Skeletal muscle satellite cell (primary cell): ENCODE results near the gene PTPN23. TPM values are rescaled to one million over a fixed set of nuclear protein-coding genes. Genes with fewer than 3 reads are reported as not detected.

Experiments used
- H3K27me3 ChIP-seq: 2 replicates; pipeline ENCODE4 v1.7.0; 2013; ENCODE audit warnings: low read length; ENCODE audit not compliant: control insufficient read depth, insufficient read depth
- H3K36me3 ChIP-seq: 2 replicates; pipeline ENCODE4 v1.7.0; 2013; ENCODE audit warnings: mild to moderate bottlenecking, control low read depth, low read length; ENCODE audit not compliant: insufficient read depth
- H3K4me1 ChIP-seq: 2 replicates; pipeline ENCODE4 v1.7.0; 2013; ENCODE audit warnings: low read length; ENCODE audit not compliant: control insufficient read depth, insufficient read depth
- H3K4me2 ChIP-seq: 2 replicates; pipeline ENCODE4 v1.7.0; 2013; ENCODE audit warnings: mild to moderate bottlenecking, low read length
- H3K4me3 ChIP-seq: 2 replicates; pipeline ENCODE4 v1.7.0; 2013; ENCODE audit warnings: low read length
- H3K9ac ChIP-seq: 2 replicates; pipeline ENCODE4 v1.7.0; 2013; ENCODE audit warnings: mild to moderate bottlenecking, low read depth, low read length, moderate library complexity
- H3K9me3 ChIP-seq: replicated peaks from 2 replicates; pipeline ENCODE4 v1.7.0; 2013; ENCODE audit warnings: mild to moderate bottlenecking, control low read depth, low read length
- total RNA-seq: library from RNA; depleted of rRNA; stranded (reverse); fragments of >200 nt; gene quantifications from 2 replicates; pipeline ENCODE4 v1.2.3, GENCODE V29; 2012; rRNA removed

Gene PTPN23, protein sequence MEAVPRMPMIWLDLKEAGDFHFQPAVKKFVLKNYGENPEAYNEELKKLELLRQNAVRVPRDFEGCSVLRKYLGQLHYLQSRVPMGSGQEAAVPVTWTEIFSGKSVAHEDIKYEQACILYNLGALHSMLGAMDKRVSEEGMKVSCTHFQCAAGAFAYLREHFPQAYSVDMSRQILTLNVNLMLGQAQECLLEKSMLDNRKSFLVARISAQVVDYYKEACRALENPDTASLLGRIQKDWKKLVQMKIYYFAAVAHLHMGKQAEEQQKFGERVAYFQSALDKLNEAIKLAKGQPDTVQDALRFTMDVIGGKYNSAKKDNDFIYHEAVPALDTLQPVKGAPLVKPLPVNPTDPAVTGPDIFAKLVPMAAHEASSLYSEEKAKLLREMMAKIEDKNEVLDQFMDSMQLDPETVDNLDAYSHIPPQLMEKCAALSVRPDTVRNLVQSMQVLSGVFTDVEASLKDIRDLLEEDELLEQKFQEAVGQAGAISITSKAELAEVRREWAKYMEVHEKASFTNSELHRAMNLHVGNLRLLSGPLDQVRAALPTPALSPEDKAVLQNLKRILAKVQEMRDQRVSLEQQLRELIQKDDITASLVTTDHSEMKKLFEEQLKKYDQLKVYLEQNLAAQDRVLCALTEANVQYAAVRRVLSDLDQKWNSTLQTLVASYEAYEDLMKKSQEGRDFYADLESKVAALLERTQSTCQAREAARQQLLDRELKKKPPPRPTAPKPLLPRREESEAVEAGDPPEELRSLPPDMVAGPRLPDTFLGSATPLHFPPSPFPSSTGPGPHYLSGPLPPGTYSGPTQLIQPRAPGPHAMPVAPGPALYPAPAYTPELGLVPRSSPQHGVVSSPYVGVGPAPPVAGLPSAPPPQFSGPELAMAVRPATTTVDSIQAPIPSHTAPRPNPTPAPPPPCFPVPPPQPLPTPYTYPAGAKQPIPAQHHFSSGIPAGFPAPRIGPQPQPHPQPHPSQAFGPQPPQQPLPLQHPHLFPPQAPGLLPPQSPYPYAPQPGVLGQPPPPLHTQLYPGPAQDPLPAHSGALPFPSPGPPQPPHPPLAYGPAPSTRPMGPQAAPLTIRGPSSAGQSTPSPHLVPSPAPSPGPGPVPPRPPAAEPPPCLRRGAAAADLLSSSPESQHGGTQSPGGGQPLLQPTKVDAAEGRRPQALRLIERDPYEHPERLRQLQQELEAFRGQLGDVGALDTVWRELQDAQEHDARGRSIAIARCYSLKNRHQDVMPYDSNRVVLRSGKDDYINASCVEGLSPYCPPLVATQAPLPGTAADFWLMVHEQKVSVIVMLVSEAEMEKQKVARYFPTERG (N-terminal part only)
- total RNA-seq, result 40.0 and 50.7 TPM in 2 replicates

DNA sequence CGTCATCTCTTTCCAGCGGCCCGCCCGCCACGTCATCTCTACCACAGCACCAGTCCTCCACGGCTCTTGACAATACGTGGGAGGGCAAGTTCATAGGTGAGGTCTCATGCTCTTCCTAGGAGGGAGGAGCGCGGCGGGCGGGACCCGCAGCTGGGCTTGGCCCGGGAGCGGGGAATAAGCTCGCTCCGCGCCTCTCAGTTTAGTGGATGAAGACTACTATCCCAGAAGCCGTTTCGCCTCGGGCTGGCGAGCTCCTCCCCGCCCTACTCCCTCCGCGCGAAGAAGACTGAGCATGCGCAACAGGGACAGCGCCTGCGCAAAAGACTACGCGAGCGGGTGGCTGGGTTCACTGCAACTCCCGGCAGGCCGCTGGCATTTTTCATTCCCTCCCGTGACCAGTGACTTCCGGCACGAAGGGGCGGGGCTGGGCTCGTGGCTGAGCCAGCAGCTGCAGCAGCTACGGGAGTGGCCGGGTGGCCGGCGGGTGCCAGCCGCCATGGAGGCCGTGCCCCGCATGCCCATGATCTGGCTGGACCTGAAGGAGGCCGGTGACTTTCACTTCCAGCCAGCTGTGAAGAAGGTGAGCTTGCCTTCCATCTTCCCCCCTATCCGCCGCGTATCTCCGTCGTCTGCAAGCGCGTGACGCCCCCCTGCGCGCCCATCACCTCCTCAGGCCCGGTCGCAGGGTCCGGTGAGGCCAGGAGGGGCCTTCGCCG lies at the start of gene PTPN23:
Gene PTPN23, plus strand, starts transcription at position 421 of the 716 bp plus-strand sequence. Its CDS starts 76 bp downstream, at position 497.
- Histone ChIP-seq H3K27me3 (no peaks in the 10 kb centered on the region), H3K9me3 (no peaks in the 10 kb centered on the region), H3K9ac (peak within 1 kb of the TSS; percentile 97)

DNA sequence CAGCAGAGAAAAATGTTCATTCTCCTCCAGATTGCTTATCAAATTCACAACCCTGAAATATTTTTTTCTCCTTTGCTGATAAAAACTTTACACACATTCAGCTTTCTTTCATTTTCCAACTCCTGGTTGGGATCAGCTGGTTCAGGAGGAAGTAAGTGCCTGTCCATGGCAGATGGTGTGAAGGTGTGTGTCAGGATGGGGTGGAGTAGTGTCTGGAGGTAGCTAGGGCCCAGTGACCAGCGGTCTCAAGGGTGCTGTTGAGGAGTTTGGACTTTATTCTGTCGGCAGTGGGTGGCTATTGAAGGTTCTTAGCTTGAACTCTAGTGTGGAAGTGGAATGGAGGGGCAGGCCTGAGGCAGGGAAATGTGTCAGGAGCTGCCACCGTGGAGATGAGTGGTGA lies 46.9 kb upstream of the PTPN23 start:
- Histone ChIP-seq H3K36me3 (peaks cover 69% of the 10 kb centered on the region), H3K27me3 (no peaks in the 10 kb centered on the region), H3K9me3 (no peaks in the 10 kb centered on the region), H3K4me1 (no peaks in the 10 kb centered on the region), H3K4me2 (no peak overlapping the region), H3K9ac (no peak overlapping the region), H3K4me3 (no peak overlapping the region)

More for the DNA sequence above, at the start of gene PTPN23:
- Histone ChIP-seq H3K4me2 (peak within 1 kb of the TSS; percentile 98), H3K4me3 (peak within 1 kb of the TSS; percentile 85), H3K4me1 (peaks cover 15% of the 10 kb centered on the region), H3K36me3 (peaks cover 8% of the 10 kb centered on the region)

DNA sequence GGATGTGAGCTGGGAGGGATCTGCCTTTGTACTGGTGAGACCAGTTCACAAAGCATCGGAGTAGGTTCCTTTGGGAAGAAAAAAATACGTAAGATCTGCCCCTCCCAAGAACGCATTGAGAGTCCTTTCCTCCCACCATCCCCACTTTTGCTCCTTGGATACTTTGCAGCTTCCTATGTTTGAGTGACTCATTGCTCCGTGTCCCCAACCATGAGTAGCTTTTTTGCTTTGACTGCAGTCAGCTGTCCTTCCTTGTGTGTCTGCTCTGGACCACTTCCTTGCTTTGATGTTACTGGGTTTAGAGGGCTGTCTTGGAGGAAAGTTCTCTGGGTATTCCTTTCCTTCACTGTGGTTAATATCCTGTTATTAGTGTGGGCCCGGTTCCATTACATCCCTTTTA lies 43.2 kb upstream of the PTPN23 start:
- Histone ChIP-seq H3K9ac (no peak overlapping the region), H3K36me3 (peaks cover 63% of the 10 kb centered on the region), H3K4me3 (no peak overlapping the region), H3K27me3 (no peaks in the 10 kb centered on the region), H3K4me2 (no peak overlapping the region), H3K4me1 (no peaks in the 10 kb centered on the region), H3K9me3 (no peaks in the 10 kb centered on the region)

DNA sequence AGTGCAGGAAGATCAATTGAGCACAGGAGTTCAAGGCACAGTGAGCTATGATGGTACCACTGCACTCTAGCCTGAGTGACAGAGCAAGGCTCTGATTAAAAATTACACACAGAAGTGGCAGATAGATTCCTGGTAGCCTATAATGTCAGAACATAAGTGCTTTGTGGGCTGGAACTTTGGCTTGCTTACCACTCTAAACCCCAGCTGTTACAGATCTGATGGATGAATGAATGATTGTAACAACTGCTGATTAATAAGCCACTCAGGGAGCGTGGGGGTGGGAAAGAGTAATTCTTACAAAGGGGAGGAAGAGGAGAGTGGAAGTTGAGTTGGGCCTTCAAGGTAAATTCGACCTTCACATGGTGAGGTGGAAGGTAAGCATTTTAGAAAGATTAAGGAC lies 40.9 kb upstream of the PTPN23 start:
- Histone ChIP-seq H3K9ac (no peak overlapping the region), H3K4me3 (no peak overlapping the region), H3K4me1 (no peaks in the 10 kb centered on the region), H3K4me2 (no peak overlapping the region), H3K9me3 (no peaks in the 10 kb centered on the region), H3K36me3 (peaks cover 62% of the 10 kb centered on the region), H3K27me3 (no peaks in the 10 kb centered on the region)

DNA sequence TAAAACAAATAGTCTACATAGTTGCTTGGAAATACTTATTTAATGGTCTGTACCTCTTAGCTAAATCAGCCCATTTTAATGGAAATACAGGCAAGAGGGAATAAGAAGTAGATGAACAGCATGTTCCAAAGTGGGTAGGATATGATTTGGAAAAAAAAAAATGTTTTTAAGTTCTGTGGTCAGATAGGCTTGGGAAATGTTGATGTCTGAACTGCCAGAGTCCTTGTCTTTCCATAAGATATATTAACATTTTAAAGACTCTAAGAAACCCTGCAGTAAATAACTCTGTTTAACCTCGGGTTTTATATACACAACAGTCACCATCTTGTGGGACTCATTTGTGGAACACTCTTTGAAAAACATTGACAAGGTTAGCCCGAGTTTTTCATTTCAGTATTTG lies 40.0 kb upstream of the PTPN23 start:
- Histone ChIP-seq H3K9ac (no peak overlapping the region), H3K4me3 (no peak overlapping the region), H3K4me2 (no peak overlapping the region), H3K27me3 (no peaks in the 10 kb centered on the region), H3K9me3 (no peaks in the 10 kb centered on the region), H3K4me1 (no peaks in the 10 kb centered on the region), H3K36me3 (peaks cover 59% of the 10 kb centered on the region)

DNA sequence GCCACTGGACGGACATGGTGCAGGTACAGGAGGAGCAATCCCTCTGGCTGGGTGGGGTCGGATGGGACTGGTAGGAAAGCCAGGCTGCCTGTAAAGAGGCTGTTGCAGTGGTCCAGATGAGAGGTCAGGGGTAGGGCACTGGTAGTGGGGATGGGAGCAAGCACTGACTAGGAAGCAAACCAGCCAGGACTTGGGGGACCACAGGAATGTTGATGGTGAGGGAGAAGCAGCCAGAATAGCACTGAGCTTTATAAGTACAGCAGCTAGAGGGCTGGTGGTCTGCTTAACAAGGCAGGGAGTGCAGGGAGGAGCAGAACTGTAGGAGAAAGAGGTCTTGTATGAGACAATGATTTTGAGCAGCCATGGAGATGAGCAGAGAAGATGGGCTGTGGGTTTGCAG lies 38.7 kb upstream of the PTPN23 start:
- no peaks in the 10 kb centered on the region for H3K27me3 ChIP-seq
- no peaks in the 10 kb centered on the region for H3K4me1 ChIP-seq
- no peaks in the 10 kb centered on the region for H3K9me3 ChIP-seq
- no peak overlapping the region for H3K4me3 ChIP-seq
- H3K9ac ChIP-seq, result no peak overlapping the region
- H3K36me3 ChIP-seq, result peaks cover 46% of the 10 kb centered on the region
- H3K4me2 ChIP-seq, result no peak overlapping the region

DNA sequence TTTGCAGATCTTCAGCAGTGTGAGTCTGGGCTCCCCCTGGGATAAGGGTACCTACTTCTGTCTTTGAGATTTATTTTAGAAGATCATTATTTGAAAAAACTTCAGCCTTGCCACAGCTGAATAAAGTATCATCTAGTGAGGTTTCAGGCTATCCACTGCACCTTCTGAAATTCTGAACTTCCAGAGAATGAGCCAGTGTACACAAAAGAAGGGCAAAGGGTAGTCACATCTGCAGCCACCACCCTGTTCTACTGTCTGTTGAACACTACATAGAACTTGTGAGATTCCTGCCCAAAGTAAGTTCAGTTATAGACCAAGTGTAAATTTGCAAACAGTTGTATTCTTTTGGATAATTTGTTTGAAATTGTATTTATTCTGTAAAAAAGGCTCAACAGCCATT lies 38.0 kb upstream of the PTPN23 start:
- H3K27me3 ChIP-seq, result no peaks in the 10 kb centered on the region
- no peaks in the 10 kb centered on the region for H3K4me1 ChIP-seq
- H3K36me3 ChIP-seq, result peaks cover 40% of the 10 kb centered on the region
- no peaks in the 10 kb centered on the region for H3K9me3 ChIP-seq
- H3K9ac ChIP-seq, result no peak overlapping the region
- H3K4me2 ChIP-seq, result no peak overlapping the region
- no peak overlapping the region for H3K4me3 ChIP-seq

DNA sequence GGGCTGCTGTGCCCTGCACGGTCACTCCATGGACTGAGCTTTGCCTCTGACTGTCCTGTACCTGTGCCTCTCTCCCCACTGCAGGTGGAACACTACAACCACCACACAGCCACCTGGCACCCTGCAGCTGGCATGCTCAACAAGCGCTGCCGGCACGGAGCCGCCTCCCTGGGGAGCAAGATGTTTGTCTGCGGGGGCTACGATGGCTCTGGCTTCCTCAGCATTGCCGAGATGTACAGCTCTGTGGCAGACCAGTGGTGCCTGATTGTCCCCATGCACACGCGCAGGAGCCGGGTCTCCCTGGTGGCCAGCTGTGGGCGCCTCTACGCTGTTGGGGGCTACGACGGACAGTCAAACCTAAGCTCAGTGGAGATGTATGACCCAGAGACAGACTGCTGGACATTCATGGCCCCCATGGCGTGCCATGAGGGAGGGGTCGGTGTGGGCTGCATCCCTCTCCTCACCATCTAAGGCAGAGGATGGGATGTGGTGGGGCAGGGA lies 37.3 kb upstream of the PTPN23 start:
- no peaks in the 10 kb centered on the region for H3K27me3 ChIP-seq
- H3K36me3 ChIP-seq, result peaks cover 33% of the 10 kb centered on the region
- no peaks in the 10 kb centered on the region for H3K9me3 ChIP-seq
- no peak overlapping the region for H3K9ac ChIP-seq
- H3K4me2 ChIP-seq, result no peak overlapping the region
- H3K4me1 ChIP-seq, result no peaks in the 10 kb centered on the region
- no peak overlapping the region for H3K4me3 ChIP-seq

DNA sequence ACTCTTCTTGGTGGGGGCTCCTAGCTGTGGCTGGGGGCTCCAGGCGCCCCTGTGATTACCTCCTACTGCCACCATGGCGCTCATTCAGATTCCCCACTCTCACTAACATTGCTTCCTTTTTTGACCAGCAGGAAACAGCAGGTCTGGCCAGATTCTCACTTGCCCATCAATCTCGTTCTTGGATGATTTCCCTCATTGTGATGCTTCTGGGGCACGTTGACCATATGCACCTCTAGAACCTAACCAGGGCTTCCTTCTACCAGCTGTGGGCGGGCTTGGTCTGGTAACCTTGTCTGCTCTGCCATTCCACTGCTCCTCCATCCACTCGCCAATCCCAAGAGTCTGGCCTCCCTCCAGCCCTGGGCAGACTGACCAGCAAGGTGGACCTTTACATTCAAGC lies 35.9 kb upstream of the PTPN23 start:
- Histone ChIP-seq H3K9me3 (no peaks in the 10 kb centered on the region), H3K4me2 (no peak overlapping the region), H3K27me3 (no peaks in the 10 kb centered on the region), H3K9ac (no peak overlapping the region), H3K4me1 (no peaks in the 10 kb centered on the region), H3K4me3 (no peak overlapping the region), H3K36me3 (peaks cover 27% of the 10 kb centered on the region)

DNA sequence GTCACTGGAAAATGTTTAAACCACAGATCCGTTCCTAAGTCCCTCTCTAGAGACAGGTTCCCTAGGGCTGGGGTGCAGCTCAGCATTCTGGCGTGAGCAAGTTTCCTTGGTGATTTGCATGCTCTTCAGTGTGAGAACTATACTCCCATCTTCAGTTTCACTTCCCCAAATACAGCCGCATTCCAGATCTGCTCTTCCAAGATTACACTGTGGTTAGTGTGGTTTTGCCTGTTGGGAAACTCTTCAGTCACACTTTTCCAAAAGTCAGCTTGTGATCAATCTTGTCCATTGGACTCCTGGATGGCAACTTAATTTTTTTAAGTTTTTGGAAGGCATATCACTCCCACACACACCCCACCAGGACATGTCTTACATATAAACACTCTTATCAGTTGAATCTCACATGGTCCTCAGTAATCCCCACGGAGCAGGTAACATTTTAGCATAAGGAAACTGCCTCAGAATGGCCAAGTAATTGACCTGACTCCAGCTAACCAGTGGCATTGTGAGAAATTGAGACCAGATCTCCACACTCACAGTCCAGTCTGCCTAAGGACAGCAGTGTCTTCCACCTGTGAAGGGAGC lies 33.5 kb upstream of the PTPN23 start:
- H3K9ac ChIP-seq, result no peak overlapping the region

More for the DNA sequence above, 33.5 kb upstream of the PTPN23 start:
- H3K4me3 ChIP-seq, result no peak overlapping the region
- no peaks in the 10 kb centered on the region for H3K27me3 ChIP-seq
- H3K36me3 ChIP-seq, result peaks cover 24% of the 10 kb centered on the region
- no peaks in the 10 kb centered on the region for H3K9me3 ChIP-seq
- H3K4me1 ChIP-seq, result no peaks in the 10 kb centered on the region
- no peak overlapping the region for H3K4me2 ChIP-seq
